H9 (cell line): ENCODE measurements around the gene WDR27. TPM values are rescaled to one million over a fixed set of nuclear protein-coding genes. Genes with fewer than 3 reads are reported as not detected.

Experiments used
- DNase-seq: peaks from one replicate; pipeline ENCODE4 v3.0.0-alpha.2; 2017
- H2AFZ ChIP-seq: one replicate; pipeline ENCODE4 v1.6.1; 2013; ENCODE audit warnings: mild to moderate bottlenecking, low read length, control low read depth, moderate library complexity
- H2AK5ac ChIP-seq: 2 replicates; pipeline ENCODE4 v1.6.1; 2013; ENCODE audit warnings: low read length, control low read depth, mixed read lengths; ENCODE audit not compliant: insufficient read length
- H2BK120ac ChIP-seq: one replicate; pipeline ENCODE4 v1.6.1; 2013; ENCODE audit warnings: low read depth, mild to moderate bottlenecking, low read length, control low read depth, inconsistent platforms; ENCODE audit not compliant: poor library complexity, severe bottlenecking
- H2BK12ac ChIP-seq: 2 replicates; pipeline ENCODE4 v1.6.1; 2013; ENCODE audit warnings: low read length, control low read depth, mixed read lengths, low read depth; ENCODE audit not compliant: insufficient read length
- H2BK15ac ChIP-seq: 2 replicates; pipeline ENCODE4 v1.6.1; 2013; ENCODE audit warnings: low read depth, low read length, control low read depth
- H2BK20ac ChIP-seq: one replicate; pipeline ENCODE4 v1.6.1; 2013; ENCODE audit warnings: low read depth, mild to moderate bottlenecking, low read length, control low read depth, inconsistent platforms; ENCODE audit not compliant: poor library complexity, severe bottlenecking
- H2BK5ac ChIP-seq: 2 replicates; pipeline ENCODE4 v1.6.1; 2013; ENCODE audit warnings: low read length, control low read depth, mixed read lengths; ENCODE audit not compliant: insufficient read length
- H3K14ac ChIP-seq: 2 replicates; pipeline ENCODE4 v1.6.1; 2013; ENCODE audit warnings: low read length, control low read depth; ENCODE audit not compliant: insufficient read depth
- H3K18ac ChIP-seq: 2 replicates; pipeline ENCODE4 v1.6.1; 2013; ENCODE audit warnings: low read depth, mild to moderate bottlenecking, mixed read lengths, low read length, control low read depth; ENCODE audit not compliant: insufficient read length
- H3K23ac ChIP-seq: 2 replicates; pipeline ENCODE4 v1.6.1; 2013; ENCODE audit warnings: low read length, control low read depth, mixed read lengths, low read depth; ENCODE audit not compliant: insufficient read length
- H3K23me2 ChIP-seq: 2 replicates; pipeline ENCODE4 v1.6.1; 2013; ENCODE audit warnings: low read depth, mild to moderate bottlenecking, mixed read lengths, low read length, control low read depth; ENCODE audit not compliant: insufficient read length, poor library complexity, severe bottlenecking
- H3K27ac ChIP-seq: 2 replicates; pipeline ENCODE4 v1.5.1; 2013; ENCODE audit warnings: low read length, control low read depth, mixed read lengths, low read depth; ENCODE audit not compliant: insufficient read length
- H3K27me3 ChIP-seq: 2 replicates; pipeline ENCODE4 v1.6.1; 2013; ENCODE audit warnings: low read length, control low read depth, inconsistent platforms; ENCODE audit not compliant: insufficient read depth
- H3K4ac ChIP-seq: 2 replicates; pipeline ENCODE4 v1.6.1; 2013; ENCODE audit warnings: low read depth, mild to moderate bottlenecking, control low read depth, inconsistent platforms, low read length, moderate library complexity
- H3K4me1 ChIP-seq: 2 replicates; pipeline ENCODE4 v1.6.1; 2013; ENCODE audit warnings: low read length, control low read depth, inconsistent platforms; ENCODE audit not compliant: insufficient read depth
- H3K4me2 ChIP-seq: 2 replicates; pipeline ENCODE4 v1.6.1; 2013; ENCODE audit warnings: low read length, control low read depth, mixed read lengths; ENCODE audit not compliant: insufficient read length, insufficient read depth
- H3K56ac ChIP-seq: 2 replicates; pipeline ENCODE4 v1.6.1; 2013; ENCODE audit warnings: low read depth, mild to moderate bottlenecking, mixed read lengths, low read length, control low read depth; ENCODE audit not compliant: insufficient read length
- H3K79me1 ChIP-seq: 2 replicates; pipeline ENCODE4 v1.6.1; 2013; ENCODE audit warnings: low read depth, mild to moderate bottlenecking, moderate library complexity, low read length, control low read depth, inconsistent platforms; ENCODE audit not compliant: insufficient read depth, poor library complexity, severe bottlenecking
- H3K79me2 ChIP-seq: 2 replicates; pipeline ENCODE4 v1.6.1; 2013; ENCODE audit warnings: low read length, control low read depth, inconsistent platforms; ENCODE audit not compliant: insufficient read depth
- H3K9ac ChIP-seq: 2 replicates; pipeline ENCODE4 v1.6.1; 2013; ENCODE audit warnings: low read length, control low read depth, mixed read lengths; ENCODE audit not compliant: insufficient read length; ENCODE audit errors: extremely low read depth
- H3K9me3 ChIP-seq: one replicate; pipeline ENCODE4 v1.6.1; 2013; ENCODE audit warnings: low read depth, low read length, inconsistent platforms; ENCODE audit not compliant: control insufficient read depth
- H3T11ph ChIP-seq: one replicate; pipeline ENCODE4 v1.6.1; 2013; ENCODE audit warnings: mild to moderate bottlenecking, low read length, control low read depth, inconsistent platforms
- H4K20me1 ChIP-seq: one replicate; pipeline ENCODE4 v1.6.1; 2013; ENCODE audit not compliant: control insufficient read depth, insufficient read length, insufficient read depth
- H4K5ac ChIP-seq: 2 replicates; pipeline ENCODE4 v1.6.1; 2013; ENCODE audit warnings: low read depth, mild to moderate bottlenecking, mixed read lengths, low read length, control low read depth; ENCODE audit not compliant: insufficient read length
- H4K8ac ChIP-seq: replicated peaks from 2 replicates; pipeline ENCODE4 v1.6.1; 2013; ENCODE audit warnings: low read length, control low read depth, mixed read lengths, low read depth; ENCODE audit not compliant: insufficient read length
- H4K91ac ChIP-seq: 2 replicates; pipeline ENCODE4 v1.6.1; 2013; ENCODE audit warnings: low read depth, mild to moderate bottlenecking, moderate library complexity, mixed read lengths, low read length, control low read depth; ENCODE audit not compliant: insufficient read length
- H3K27ac Mint-ChIP-seq, 3 experiments: 2 replicates in 2 of 3; 3 replicates in 1 of 3; pipeline ENCODE4 v1.8.0; 2020 to 2021; ENCODE audit warnings: mixed read lengths in 3 of 3, mild to moderate bottlenecking in 1 of 3, moderate library complexity in 1 of 3
- H3K27me3 Mint-ChIP-seq: 2 replicates; pipeline ENCODE4 v1.8.0; 2021; ENCODE audit warnings: low read depth, mild to moderate bottlenecking, moderate library complexity, mixed read lengths
- H3K36me3 Mint-ChIP-seq, 3 experiments: 2 replicates in 2 of 3; 3 replicates in 1 of 3; pipeline ENCODE4 v1.8.0; 2020 to 2021; ENCODE audit warnings: low read depth in 3 of 3, mixed read lengths in 3 of 3; ENCODE audit not compliant: insufficient read depth in 1 of 3
- H3K4me1 Mint-ChIP-seq, 2 experiments: 2 replicates each; pipeline ENCODE4 v1.8.0; 2020; ENCODE audit warnings: mixed read lengths in 2 of 2
- H3K4me3 Mint-ChIP-seq, 2 experiments: 2 replicates in 1 of 2; 3 replicates in 1 of 2; pipeline ENCODE4 v1.8.0; 2020 to 2021; ENCODE audit warnings: mild to moderate bottlenecking in 2 of 2, mixed read lengths in 2 of 2, moderate library complexity in 1 of 2
- H3K9me3 Mint-ChIP-seq, 2 experiments: 2 replicates in 1 of 2; 3 replicates in 1 of 2; pipeline ENCODE4 v1.8.0; 2020; ENCODE audit warnings: mild to moderate bottlenecking in 2 of 2, mixed read lengths in 2 of 2, moderate library complexity in 1 of 2
- CTCF ChIP-seq: fragments of 200-600 bp; sonication (generic); conservative IDR thresholded peaks from 3 replicates; pipeline ENCODE4 v1.8.0; 2021; ENCODE audit warnings: antibody characterized with exemption, mild to moderate bottlenecking
- WGBS: extraction: QIAGEN DNeasy Blood & Tissue Kit; methylation state at CpG from one replicate; pipeline ENCODE4 v1.1.7; 2013; ENCODE audit warnings: missing lambda C conversion rate, low lambda C conversion rate, mixed read lengths; ENCODE audit not compliant: insufficient read length; ENCODE audit errors: extremely low coverage; 5-methylcytosine and 5-hydroxymethylcytosine counted together
- total RNA-seq: library from RNA; stranded (reverse); gene quantifications from 2 replicates; pipeline ENCODE4 v1.2.1, GENCODE V29; 2021

The WDR27 gene
- total RNA-seq, 1 experiment from 2014 or later = 48.7 TPM

GRCh38 chr6:169539176-169539897, 162.5 kb downstream of the WDR27 start:
- no peak for DNase-seq
- no peak overlapping the region for H2BK20ac ChIP-seq
- Mint-ChIP-seq H3K9me3 (peaks cover 22 to 28% of the 10 kb centered on the region in 2 experiments), H3K27me3 (no peaks in the 10 kb centered on the region), H3K4me3 (no peak overlapping the region), H3K36me3 (peaks cover 22 to 32% (median 31%) of the 10 kb centered on the region in 3 experiments), H3K27ac (no peak overlapping the region; a peak in 1 of 7 replicates), H3K4me1 (peaks cover 5% of the 10 kb centered on the region in 2 experiments)
- H2BK120ac ChIP-seq = no peak overlapping the region
- H2BK5ac ChIP-seq = no peak overlapping the region
- no peak overlapping the region for H3K4ac ChIP-seq
- no peaks in the 10 kb centered on the region for H3K27me3 ChIP-seq
- no peak overlapping the region for H3K14ac ChIP-seq
- WGBS = no CpG with 5 or more reads among the region's 5 CpGs
- no peak overlapping the region for H3K18ac ChIP-seq
- no peak overlapping the region for H3K27ac ChIP-seq
- H3K9me3 ChIP-seq = peaks cover 16% of the 10 kb centered on the region
- no peaks in the 10 kb centered on the region for H3K79me2 ChIP-seq
- H3K23me2 ChIP-seq = no peaks in the 10 kb centered on the region
- no peak overlapping the region for H2BK15ac ChIP-seq
- no peak overlapping the region for H4K8ac ChIP-seq
- no peak overlapping the region for H3T11ph ChIP-seq
- no peak overlapping the region for H3K4me2 ChIP-seq
- H2AK5ac ChIP-seq = no peak overlapping the region
- no peaks in the 10 kb centered on the region for H3K79me1 ChIP-seq
- no peaks in the 10 kb centered on the region for H3K4me1 ChIP-seq
- no peak overlapping the region for H2AFZ ChIP-seq
- TF ChIP-seq CTCF = no peak
- H4K5ac ChIP-seq = no peak overlapping the region
- H2BK12ac ChIP-seq = no peak overlapping the region
- no peak overlapping the region for H3K23ac ChIP-seq
- no peak overlapping the region for H3K56ac ChIP-seq
- H4K91ac ChIP-seq = no peak overlapping the region
- no peaks in the 10 kb centered on the region for H4K20me1 ChIP-seq
- no peak overlapping the region for H3K9ac ChIP-seq
